GM12801 (cell line): ENCODE measurements around the gene MCTP1.

Source experiments
- TF ChIP-seq, protein P1 (sequence below): IDR thresholded peaks from one replicate; pipeline ENCODE4 v1.5.1; 2011; ENCODE audit warnings: control low read depth; ENCODE audit not compliant: insufficient read length; ENCODE audit errors: extremely low read depth

MCTP1 gene

DNA sequence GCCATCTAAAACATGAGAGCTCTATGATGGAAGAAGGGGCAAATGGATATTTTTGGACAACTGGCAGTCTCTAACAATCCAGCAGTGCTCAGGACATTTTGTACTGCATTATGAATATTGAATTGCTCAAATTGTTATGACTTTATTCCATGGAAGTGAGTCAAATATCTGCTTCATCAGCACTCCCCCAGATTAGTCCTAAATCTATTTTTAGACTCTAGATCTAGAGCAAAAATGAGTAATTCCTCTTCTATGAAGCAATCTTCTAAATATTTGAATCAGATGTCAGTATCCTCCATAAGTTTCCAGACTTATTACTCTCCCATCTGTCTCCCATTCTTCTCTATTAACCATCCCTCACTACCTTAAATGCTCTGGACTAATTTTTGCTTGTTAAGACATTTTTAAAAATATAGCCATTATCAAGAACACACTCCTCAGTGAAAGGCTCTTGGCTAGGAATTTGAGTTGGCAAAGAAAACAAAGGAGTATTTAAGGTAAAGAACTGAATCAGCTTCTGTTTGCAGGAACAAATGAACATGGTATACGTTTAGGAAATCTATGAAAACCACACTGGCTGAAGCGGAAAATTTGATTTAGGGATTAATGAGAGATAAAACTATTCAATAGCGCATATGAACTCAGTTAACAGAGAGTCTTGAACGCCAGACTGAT is 300.9 kb downstream of the MCTP1 start:
- TF ChIP-seq, protein P1, sequence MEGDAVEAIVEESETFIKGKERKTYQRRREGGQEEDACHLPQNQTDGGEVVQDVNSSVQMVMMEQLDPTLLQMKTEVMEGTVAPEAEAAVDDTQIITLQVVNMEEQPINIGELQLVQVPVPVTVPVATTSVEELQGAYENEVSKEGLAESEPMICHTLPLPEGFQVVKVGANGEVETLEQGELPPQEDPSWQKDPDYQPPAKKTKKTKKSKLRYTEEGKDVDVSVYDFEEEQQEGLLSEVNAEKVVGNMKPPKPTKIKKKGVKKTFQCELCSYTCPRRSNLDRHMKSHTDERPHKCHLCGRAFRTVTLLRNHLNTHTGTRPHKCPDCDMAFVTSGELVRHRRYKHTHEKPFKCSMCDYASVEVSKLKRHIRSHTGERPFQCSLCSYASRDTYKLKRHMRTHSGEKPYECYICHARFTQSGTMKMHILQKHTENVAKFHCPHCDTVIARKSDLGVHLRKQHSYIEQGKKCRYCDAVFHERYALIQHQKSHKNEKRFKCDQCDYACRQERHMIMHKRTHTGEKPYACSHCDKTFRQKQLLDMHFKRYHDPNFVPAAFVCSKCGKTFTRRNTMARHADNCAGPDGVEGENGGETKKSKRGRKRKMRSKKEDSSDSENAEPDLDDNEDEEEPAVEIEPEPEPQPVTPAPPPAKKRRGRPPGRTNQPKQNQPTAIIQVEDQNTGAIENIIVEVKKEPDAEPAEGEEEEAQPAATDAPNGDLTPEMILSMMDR, result no peak

DNA sequence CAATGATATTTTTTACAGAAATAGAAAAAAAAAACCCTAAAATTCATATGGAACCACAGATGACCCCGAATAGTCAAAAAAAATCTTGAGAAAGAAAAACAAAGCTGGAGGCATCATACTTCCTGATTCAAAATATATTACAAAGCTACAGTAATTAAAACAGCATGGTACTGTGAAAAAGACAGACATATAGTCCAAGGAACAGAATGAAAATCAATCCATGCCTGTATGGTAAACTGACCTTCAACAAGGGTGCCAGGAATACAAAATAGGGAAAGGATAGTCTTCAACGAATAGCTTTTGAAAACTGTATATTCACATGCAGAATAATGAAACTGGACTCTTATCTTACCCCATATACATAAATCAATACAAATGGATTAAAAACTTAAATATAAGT is 307.5 kb downstream of the MCTP1 start:
- TF ChIP-seq, protein P1, result no peak

DNA sequence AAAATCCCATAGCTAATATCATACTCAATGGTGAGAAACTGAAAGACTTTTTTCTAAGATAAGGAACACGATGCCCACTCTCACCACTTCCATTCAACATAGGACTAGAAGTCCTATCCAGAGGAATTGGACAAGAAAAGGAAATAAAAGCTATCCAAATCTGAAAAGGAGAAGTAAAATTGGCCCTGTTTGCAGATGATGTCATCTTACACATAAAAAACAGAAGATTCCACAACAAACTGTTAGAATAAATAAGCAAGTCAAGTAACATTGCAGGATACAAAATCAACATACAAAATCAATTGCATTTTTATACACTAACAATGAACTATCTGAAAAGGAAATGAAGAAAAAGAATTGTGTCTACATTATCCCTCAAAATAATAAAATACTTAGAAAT is 308.0 kb downstream of the MCTP1 start:
- TF ChIP-seq, protein P1, result no peak

DNA sequence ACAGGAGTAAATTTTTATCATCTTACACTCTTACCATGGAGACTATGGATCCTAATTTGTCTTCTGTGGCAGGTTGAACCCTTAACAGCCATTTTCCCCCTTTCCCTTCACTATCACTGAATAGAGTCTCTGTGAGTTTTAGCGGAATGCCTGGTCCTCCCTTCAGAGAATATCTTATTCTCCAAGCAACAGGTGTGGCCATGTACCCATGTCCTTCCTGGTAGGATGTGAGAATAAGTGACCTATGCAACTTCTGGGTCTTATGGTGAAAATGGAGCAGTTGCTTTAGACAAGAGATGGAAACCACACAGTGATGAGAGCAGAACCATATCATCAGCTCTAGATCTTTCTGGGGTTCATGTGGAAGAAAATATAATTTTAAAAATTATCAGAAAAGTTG is 312.6 kb downstream of the MCTP1 start:
- TF ChIP-seq, protein P1, result no peak

DNA sequence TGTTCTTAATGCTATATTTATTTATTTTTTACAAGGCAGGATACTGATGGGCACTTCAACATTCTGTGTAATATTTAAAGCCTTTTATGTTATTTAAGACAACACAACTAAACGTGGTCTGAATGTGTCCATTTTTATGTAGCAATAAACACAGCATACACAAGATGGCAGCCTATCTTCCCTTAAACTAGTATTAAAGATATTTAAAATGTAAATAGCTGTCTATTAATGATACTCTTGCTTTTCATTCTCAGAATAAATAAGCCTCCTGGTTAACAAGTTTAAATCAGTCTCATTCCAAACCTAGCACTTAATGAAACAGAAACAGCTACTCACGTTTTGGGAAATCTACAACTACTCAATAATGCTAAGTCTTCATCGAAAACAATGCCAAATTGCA is 315.7 kb downstream of the MCTP1 start:
- TF ChIP-seq, protein P1, result no peak

DNA sequence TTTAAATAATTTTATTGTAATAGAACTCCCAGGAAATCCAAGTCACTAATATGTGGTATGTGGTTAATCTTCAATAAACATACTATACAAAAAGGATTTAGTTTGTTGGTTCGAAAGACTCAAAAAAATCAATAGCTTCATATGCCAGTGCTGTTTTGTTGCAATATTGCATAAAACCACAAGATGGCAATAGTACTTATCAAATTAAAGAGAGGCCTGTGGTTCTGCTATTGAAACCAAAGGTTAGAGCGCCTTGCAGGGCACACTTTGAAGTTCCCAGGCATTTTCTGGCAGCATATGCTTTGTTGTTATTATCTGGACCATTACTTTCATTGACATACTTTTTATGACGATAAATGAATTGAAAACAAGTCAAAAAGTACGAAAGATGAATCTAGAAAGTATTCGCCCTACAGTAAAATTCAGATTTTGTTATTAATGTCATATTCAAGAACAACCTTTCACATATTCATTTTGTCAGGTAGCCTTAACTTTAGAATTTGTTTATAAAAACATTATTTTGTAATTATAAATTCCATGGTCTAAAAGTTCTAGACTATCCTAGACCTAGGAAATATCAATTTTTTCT is 316.3 kb downstream of the MCTP1 start:
- TF ChIP-seq, protein P1, result no peak

DNA sequence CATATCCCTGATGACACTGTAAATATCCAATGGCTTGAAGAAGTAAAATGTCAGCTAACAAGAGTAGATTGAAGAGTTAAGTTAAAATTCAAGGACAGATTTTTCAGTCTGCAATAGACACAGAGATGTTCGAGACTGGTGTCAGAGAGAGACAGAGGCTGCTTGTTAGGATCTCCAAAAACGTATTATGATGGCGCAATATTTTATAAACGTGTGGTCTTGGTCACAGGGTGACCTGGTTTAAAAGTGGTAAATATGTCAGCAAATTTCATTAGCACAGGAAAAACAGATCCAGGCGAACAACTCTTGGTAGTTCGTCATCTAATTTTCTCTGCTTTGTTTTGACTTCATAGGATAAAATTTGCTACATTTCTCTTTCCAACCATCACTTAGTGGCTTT is 317.4 kb downstream of the MCTP1 start:
- TF ChIP-seq, protein P1, result no peak
